Raji (cell line): Measurements from ENCODE around the gene C1QTNF6.

Experiments used
- POLR2A ChIP-seq: IDR thresholded peaks from 2 replicates; pipeline ENCODE4 v1.6.1; 2011; ENCODE audit warnings: low read depth, low read length, control low read depth; ENCODE audit not compliant: insufficient read depth

C1QTNF6 gene

DNA sequence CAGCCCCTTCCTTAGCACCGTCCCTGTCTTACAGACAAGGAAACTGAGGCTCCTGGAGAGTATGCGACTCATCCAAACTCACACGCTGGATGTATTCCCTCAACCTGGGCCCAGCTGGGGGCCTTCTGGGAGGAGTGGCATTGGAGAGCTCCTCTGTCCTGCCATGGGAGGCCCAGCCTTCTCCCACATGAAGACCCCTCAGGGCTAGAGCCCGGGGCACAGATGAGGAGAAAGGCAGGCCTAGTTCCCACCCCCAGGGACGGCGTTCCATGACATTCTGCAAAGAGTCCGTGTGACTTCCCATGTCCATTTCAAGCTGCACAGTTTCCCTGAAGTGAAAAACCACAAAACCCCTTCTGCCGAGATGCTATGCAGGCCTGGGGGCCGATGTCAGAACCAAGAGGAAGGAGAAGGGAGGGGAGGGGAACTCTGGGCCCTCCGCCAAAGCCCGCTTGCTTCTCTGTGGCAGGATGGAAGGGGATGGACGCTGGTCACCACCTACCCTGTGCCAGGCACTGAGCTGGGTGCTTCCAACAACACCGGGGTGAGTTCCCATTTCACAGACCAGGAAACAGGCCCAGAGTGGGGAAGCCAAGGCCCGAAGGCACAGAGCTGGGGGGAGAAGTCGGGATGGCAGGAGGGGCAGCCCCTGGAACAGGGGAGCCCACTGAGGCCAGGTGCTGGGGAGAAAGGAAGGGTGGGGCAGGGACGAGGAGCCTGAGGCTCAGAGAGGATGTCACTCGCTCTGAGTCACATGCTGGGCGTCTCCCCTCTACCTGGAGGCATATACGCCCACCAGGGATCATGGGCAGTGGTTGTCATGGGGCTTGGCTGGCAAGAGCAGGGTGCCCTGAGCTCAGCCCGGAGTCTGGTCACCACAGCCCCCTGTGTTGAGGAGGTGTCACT, 40.3 kb upstream of the C1QTNF6 start:
- TF ChIP-seq POLR2A, result no peak

DNA sequence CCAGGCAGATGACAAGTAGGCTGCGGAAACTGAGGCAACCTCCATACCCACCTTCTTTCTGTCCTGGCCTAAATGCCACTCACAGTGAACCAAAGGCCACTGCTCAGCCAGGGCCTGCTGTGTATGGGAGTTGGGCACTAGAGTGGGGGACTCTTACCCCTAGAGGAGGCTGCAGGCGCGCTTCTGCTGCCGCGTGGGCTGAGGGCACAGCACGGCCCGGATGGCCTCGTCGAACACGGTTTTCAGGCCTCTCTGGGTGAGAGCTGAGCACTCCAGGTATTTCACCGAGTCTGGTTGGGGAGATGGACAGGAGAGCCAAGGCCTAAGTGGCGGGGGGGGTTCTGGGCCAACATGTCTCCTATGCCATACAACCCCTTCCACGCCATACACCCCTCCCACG, 38.5 kb upstream of the C1QTNF6 start:
- TF ChIP-seq POLR2A, result no peak

GRCh38 chr22:37226087-37226486, 38.0 kb upstream of the C1QTNF6 start:
- TF ChIP-seq POLR2A, result no peak

GRCh38 chr22:37225481-37225880, 37.4 kb upstream of the C1QTNF6 start:
- no peak for TF ChIP-seq POLR2A

DNA sequence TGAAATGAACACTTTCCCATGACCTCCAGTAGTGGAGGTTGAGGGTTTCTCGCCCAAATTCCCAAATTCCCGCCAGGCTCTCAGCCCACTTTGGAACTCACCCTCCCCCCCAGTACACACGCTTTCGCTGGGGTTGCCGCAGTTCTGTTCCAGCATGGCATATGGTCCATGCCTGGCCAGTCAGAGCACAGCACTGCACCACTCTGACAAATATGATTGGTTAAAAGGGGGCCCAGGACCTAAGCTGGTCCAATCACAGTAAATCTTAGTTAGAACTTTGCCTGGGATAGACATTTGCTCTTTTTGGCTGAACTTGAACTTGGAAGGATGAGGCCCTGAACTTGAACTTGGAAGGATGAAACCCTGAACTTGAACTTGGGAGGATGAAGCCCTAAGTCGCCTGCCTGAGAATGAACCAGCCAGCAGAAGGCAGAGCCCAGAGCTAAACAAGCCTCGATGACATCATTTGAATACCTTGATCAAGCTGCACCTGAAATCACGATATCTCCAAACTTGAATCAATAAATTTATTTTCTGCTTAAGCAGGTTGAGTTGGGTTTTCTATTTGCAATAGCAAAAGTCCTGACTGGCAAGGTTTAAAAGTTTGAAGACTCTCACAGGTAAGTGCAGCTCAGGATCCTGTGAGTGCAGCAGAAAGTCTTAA, 36.8 kb upstream of the C1QTNF6 start:
- TF ChIP-seq POLR2A, result no peak

DNA sequence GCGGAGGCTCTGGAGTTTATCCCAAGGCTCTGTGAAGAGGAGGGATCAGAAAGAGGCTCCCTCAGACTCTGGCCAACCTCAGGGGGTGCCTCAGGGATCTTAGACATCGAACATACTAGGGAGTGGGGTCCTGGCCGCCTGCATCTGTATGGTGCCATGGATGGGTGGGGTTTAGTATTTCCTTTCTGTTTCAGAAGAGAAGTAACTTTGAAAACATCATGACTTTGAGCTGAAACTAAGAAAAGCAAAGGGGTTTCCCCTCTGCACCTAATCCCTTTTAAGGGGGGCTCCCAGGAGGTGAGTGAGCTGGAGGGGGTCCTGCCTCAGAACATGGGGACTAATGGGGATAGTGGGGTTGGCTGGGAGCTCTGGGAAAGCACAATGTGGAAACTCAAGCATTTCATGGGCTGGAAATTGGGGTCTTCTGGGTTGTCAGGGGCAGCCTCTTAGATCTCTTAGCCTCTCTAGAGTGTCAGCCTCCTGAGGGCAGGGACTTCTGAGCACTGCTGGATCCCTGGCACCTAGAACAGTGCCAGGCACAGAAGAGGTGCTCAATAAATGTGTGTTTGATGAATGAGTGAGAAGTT, 36.0 kb upstream of the C1QTNF6 start:
- TF ChIP-seq POLR2A, result no peak

- TF ChIP-seq POLR2A, result no peak
Measured at GRCh38 chr22:37222440-37222971, 34.5 kb upstream of the C1QTNF6 start.

- TF ChIP-seq POLR2A, result no peak
Measured at GRCh38 chr22:37221424-37222333, 33.6 kb upstream of the C1QTNF6 start.

DNA sequence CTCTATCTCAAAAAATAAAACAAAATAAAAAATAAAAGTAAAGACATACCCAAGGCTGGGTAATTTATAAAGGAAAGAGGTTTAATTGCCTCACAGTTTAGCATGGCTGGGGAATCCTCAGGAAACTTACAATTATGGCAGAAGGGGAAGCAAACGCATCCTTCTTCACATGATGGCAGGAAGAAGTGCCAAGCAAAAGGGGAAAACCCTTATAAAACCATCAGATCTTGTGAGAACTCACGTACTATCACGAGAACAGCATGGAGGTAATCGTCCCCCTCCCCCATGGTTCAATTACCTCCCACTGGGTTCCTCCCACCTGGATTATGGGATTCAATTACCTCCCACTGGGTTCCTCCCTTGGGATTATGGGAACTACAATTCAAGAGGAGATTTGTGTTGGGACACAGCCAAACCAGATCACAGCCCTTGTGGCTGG, 32.5 kb upstream of the C1QTNF6 start:
- 0 out of 2 replicates have a peak, but pooled peaks have one; percentile 21 for TF ChIP-seq POLR2A

DNA sequence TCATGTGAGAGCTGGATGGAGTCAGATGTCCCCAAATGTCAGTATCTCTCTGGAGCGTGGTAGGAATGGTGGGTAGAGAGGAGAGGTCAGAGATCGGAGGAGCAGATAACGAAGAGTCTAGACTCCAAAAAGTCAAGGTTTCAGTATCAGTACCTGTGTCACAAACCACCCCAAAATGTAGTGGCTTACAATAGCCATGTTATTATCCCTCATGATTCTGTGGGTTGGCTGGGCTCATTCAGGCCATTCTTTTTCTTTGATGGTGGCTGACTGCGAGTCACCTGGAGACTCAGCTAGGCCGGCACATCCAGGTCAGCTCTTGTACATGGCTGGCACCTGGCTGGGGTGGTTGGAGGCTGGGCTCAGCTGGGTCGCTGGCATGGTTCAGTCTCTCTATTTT, 31.5 kb upstream of the C1QTNF6 start:
- TF ChIP-seq POLR2A, result no peak

- TF ChIP-seq POLR2A, result peak; percentile 61
Measured at GRCh38 chr22:37218771-37219411, 30.8 kb upstream of the C1QTNF6 start.

- no peak for TF ChIP-seq POLR2A
Measured at GRCh38 chr22:37218399-37218770, 30.3 kb upstream of the C1QTNF6 start.

- no peak for TF ChIP-seq POLR2A
Measured at GRCh38 chr22:37215890-37216289, 27.8 kb upstream of the C1QTNF6 start.

- TF ChIP-seq POLR2A, result no peak
Measured at GRCh38 chr22:37214731-37215030, 26.6 kb upstream of the C1QTNF6 start.
